ENCODE measurements around the gene SEMA7A. TPM values are rescaled to one million over a fixed set of nuclear protein-coding genes. Genes with fewer than 3 reads are reported as not detected.
A peak's percentile ranks its signal among the peaks of the same experiment; 100 is the strongest.

Gene SEMA7A
- total and polyA plus RNA-seq, 2 of the 4 experiments (the other 2 are of a cell fraction): 30.5 to 87.3 TPM

- Histone ChIP-seq H3K79me1 (ENCODE audit: low read depth in 1 of 2, low read length in 2 of 2) (peaks cover 0 to 35% of the 10 kb centered on the region in 2 experiments; a peak in 3 of 4 replicates), H3K4me1 (ENCODE audit: control insufficient read depth, insufficient read depth, low read length) (peaks cover 42% of the 10 kb centered on the region)
- TF ChIP-seq MXI1 (IDR thresholded peaks at IDR 0.05; ENCODE audit: borderline replicate concordance, low read depth, low read length) (no peak), FOS (IDR thresholded peaks at IDR 0.05; ENCODE audit: low read depth, low read length) (peak; percentile 28; the same call in 1 of the 2 replicates), BHLHE40 (IDR thresholded peaks at IDR 0.05; ENCODE audit: low read depth, low read length) (no peak), CTCF (conservative IDR thresholded peaks at IDR 0.05; ENCODE audit: low read depth, low read length) (no peak), RFX5 (IDR thresholded peaks at IDR 0.05; ENCODE audit: low read depth, low read length) (no peak), MAZ (IDR thresholded peaks at IDR 0.05; ENCODE audit: borderline replicate concordance, low read depth, low read length) (peak; percentile 64), RCOR1 (IDR thresholded peaks at IDR 0.05; ENCODE audit: insufficient replicate concordance, low read length) (peak; percentile 65), SMC3 (IDR thresholded peaks at IDR 0.05; ENCODE audit: low read depth, low read length) (0 out of 2 replicates have a peak, but pooled peaks have one; percentile 2), POLR2A (IDR thresholded peaks at IDR 0.05; ENCODE audit: low read depth, low read length) (no peak; the same call in 1 of the 2 replicates), CEBPB (IDR thresholded peaks at IDR 0.05; ENCODE audit: low read depth, low read length) (no peak), MAFK (IDR thresholded peaks at IDR 0.05; ENCODE audit: low read depth, low read length) (no peak), RAD21 (IDR thresholded peaks at IDR 0.05; ENCODE audit: low read length) (no peak), USF2 (IDR thresholded peaks at IDR 0.05; ENCODE audit: low read depth, low read length) (no peak), NFE2L2 (IDR thresholded peaks at IDR 0.05; ENCODE audit: low read depth, low read length) (peak; percentile 40; the same call in 1 of the 2 replicates)
Measured at GRCh38 chr15:74399511-74400312, 34.0 kb downstream of the SEMA7A start.

More at GRCh38 chr15:74399511-74400312, 34.0 kb downstream of the SEMA7A start:
- H3K56ac ChIP-seq (ENCODE audit: extremely low read depth, insufficient read depth, low read length): peak overlapping the region; percentile 28; the same call in 1 of the 2 replicates
- DNase-seq (peak; percentile 89), ATAC-seq (ENCODE audit: low read depth) (no peak; the same call in 1 of the 2 replicates)
- intact Hi-C loops (cut with micrococcal nuclease) (no loop called here), in situ Hi-C loops (cut with MboI; ENCODE audit: low sequenced_read_pairs) (no loop called here), dilution Hi-C loops (cut with HindIII; ENCODE audit: low sequenced_read_pairs, unreplicated experiment) (no loop called here)
- whole genome bisulfite sequencing, 2 experiments (ENCODE audit: extremely low coverage in 2 of 2, insufficient read length in 1 of 2): no CpG with 5 or more reads among the region's 5 CpGs
- H3K14ac ChIP-seq (replicated peaks; ENCODE audit: low read depth, low read length): peak overlapping the region; percentile 97
- peaks cover 46% of the 10 kb centered on the region for H3K9me1 ChIP-seq (ENCODE audit: insufficient read depth, low read length)
- no peaks in the 10 kb centered on the region for H3K27me3 ChIP-seq (ENCODE audit: control insufficient read depth, insufficient read depth, low read length)
- H2BK15ac ChIP-seq (ENCODE audit: low read depth, low read length): peak overlapping the region; percentile 86; the same call in 1 of the 3 replicates
- peak overlapping the region; percentile 6; the same call in 1 of the 2 replicates for H3K18ac ChIP-seq (ENCODE audit: low read depth, low read length)
- H3K4me2 ChIP-seq (ENCODE audit: low read depth, low read length): no peak overlapping the region
- peak overlapping the region; percentile 77; the same call in 1 of the 2 replicates for H4K91ac ChIP-seq (ENCODE audit: insufficient read depth, low read depth, low read length)
- no peaks in the 10 kb centered on the region for H4K20me1 ChIP-seq (ENCODE audit: insufficient read depth, low read length)
- peak overlapping the region; percentile 51; the same call in 1 of the 2 replicates for H4K5ac ChIP-seq (ENCODE audit: low read depth, low read length)
- H2BK20ac ChIP-seq (ENCODE audit: low read depth, low read length): peak overlapping the region; percentile 90; the same call in 1 of the 2 replicates
- CTCF ChIA-PET: no interaction called here
- H4K8ac ChIP-seq (ENCODE audit: low read depth in 2 of 2, low read length in 2 of 2): peak overlapping the region; percentile 42 to 83; a peak in 3 of 4 replicates
- no peak overlapping the region; the same call in 1 of the 2 replicates for H3K27ac ChIP-seq (ENCODE audit: insufficient read depth, low read length)
- peak overlapping the region; percentile 84 for H3K23ac ChIP-seq (ENCODE audit: low read depth, low read length)
- H2AFZ ChIP-seq (replicated peaks; ENCODE audit: low read length, poor library complexity): peak overlapping the region; percentile 67
- H2AK5ac ChIP-seq (ENCODE audit: low read depth, low read length): peak overlapping the region; percentile 88
- no peak overlapping the region for H3K4me3 ChIP-seq (ENCODE audit: insufficient read depth, low read depth, low read length)
- H2AK9ac ChIP-seq (replicated peaks; ENCODE audit: low read depth, low read length, poor library complexity): peak overlapping the region; percentile 95
- H2BK5ac ChIP-seq (ENCODE audit: low read depth, low read length, poor library complexity, severe bottlenecking): peak overlapping the region; percentile 74
- no peaks in the 10 kb centered on the region for H3K9me3 ChIP-seq (ENCODE audit: control insufficient read depth, insufficient read depth, low read length)
- H3K36me3 ChIP-seq (ENCODE audit: control insufficient read depth, insufficient read depth, low read length): no peaks in the 10 kb centered on the region
- peak overlapping the region; percentile 95 for H2BK120ac ChIP-seq (ENCODE audit: low read depth, low read length)
- BruUV-seq (replicated peaks): no TSS peak
- POLR2A ChIA-PET (ENCODE audit: unreplicated experiment): no interaction called here
- peak overlapping the region; percentile 91 for H3K4ac ChIP-seq (ENCODE audit: low read depth, low read length)
- peak overlapping the region; percentile 19; the same call in 1 of the 2 replicates for H3K9ac ChIP-seq (ENCODE audit: low read depth, low read length)
